NB4 (cell line): ENCODE results near the gene SCGB1C2.
"Not testable (repeated sequence)": the region's sequence is repeated elsewhere in the genome, so short reads cannot be mapped to it uniquely, and the experiment has no call there.

Experiments used
- CTCF ChIP-seq: IDR thresholded peaks from one replicate; pipeline ENCODE4 v1.5.1; 2012; ENCODE audit warnings: low read depth, low read length
- POLR2A ChIP-seq: IDR thresholded peaks from 2 replicates; pipeline ENCODE4 v1.6.1; 2011; ENCODE audit warnings: mild to moderate bottlenecking; ENCODE audit not compliant: insufficient read length; ENCODE audit errors: extremely low read depth

DNA sequence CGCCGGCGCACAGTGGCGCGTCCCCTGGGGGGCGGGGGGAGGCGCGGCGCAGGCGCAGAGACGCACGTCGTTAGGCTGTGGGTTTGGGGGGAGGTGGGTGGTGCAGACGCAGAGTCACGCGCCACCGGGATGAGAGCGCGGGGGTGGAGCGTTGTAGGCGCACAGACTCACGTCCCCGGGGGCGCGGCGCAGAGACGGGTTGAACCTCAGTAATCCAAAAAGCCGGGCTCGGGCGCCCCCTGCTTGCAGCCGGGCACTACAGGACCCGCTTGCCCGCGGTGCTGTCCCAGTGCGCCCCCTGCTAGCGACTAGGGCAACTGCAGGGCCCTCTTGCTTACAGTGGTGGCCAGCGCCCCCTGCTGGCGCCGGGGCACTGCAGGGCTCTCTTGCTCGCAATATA, 3.4 kb upstream of the SCGB1C2 start:
- not testable (repeated sequence) for TF ChIP-seq CTCF, POLR2A
